ENCODE measurements around the gene ZNF579. TPM values are rescaled to one million over a fixed set of nuclear protein-coding genes. Genes with fewer than 3 reads are reported as not detected.

Gene ZNF579
- total and polyA plus RNA-seq, 2 of the 13 experiments (the other 11 are each of a cell fraction or from before 2014, with no cell fraction given) = 2.1 to 2.9 TPM

DNA sequence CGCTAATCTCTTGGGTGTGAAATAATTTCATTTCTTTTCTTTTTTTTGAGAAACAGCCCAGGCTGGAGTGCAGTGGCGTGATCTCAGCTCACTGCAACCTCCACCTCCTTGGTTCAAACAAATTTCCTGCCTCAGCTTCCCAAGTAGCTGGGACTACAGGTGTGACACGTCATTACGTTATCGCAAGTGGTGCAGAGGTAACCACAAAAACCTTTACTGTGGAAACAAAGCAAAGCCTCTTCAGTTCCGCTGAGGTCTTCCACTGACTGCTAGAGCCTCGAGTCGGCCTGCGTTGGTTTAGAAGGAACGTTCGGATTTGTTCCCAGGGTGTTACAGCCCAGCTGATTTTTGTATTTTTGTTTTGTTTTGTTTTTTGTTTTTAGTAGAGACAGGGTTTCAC lies 45.7 kb upstream of the ZNF579 start:
- ChIA-PET CTCF (ENCODE audit: low intra/inter-chr PET ratio, low total read pairs) (no interaction called here), POLR2A (interaction anchor here (1.3 to 1.4 kb wide), 2 partner anchors 12 to 28 kb away, joined by 4 to 6 read pairs; partner anchors contain the start of gene U2AF2)
- Histone ChIP-seq H3K36me3 (replicated peaks in 1 of 2; ENCODE audit: control insufficient read depth in 1 of 2, insufficient read depth in 2 of 2, low read length in 2 of 2) (0 out of 5 replicates have a peak, but pooled peaks cover 0 to under 1% of the 10 kb centered on the region in 2 experiments), H3K27me3 (ENCODE audit: control insufficient read depth in 1 of 2, insufficient read depth in 2 of 2, low read length in 2 of 2) (no peaks in the 10 kb centered on the region), H3K4me2 (ENCODE audit: low read depth, low read length) (no peak overlapping the region), H4K20me1 (ENCODE audit: insufficient read depth, low read length) (peaks cover 14% of the 10 kb centered on the region; the same call in 1 of the 2 replicates), H3K4me3 (replicated peaks in 1 of 3; ENCODE audit: insufficient read depth in 1 of 3, low read depth in 2 of 3, low read length in 3 of 3) (no peak overlapping the region), H3K9me3 (ENCODE audit: low read length) (no peaks in the 10 kb centered on the region), H3K4me1 (ENCODE audit: insufficient read depth, low read length) (peaks cover 27% of the 10 kb centered on the region), H2AFZ (ENCODE audit: low read length) (no peak overlapping the region), H3K27ac (ENCODE audit: extremely low read length, insufficient read depth, low read length) (no peak overlapping the region), H3K9ac (ENCODE audit: insufficient read depth, low read depth, low read length) (no peak overlapping the region), H3K79me2 (ENCODE audit: insufficient read depth, low read length) (peaks cover 4% of the 10 kb centered on the region)
- no peak for TF ChIP-seq NCOA5 (CRISPR knock-in tag; IDR thresholded peaks at IDR 0.05)
- no peak for TF ChIP-seq ZNF124 (CRISPR knock-in tag; IDR thresholded peaks at IDR 0.05)
- TF ChIP-seq JUN (CRISPR knock-in tag; IDR thresholded peaks at IDR 0.05) = no peak
- no peak for TF ChIP-seq ZSCAN9 (CRISPR knock-in tag; IDR thresholded peaks at IDR 0.05; ENCODE audit: borderline replicate concordance)
- TF ChIP-seq, protein P1, sequence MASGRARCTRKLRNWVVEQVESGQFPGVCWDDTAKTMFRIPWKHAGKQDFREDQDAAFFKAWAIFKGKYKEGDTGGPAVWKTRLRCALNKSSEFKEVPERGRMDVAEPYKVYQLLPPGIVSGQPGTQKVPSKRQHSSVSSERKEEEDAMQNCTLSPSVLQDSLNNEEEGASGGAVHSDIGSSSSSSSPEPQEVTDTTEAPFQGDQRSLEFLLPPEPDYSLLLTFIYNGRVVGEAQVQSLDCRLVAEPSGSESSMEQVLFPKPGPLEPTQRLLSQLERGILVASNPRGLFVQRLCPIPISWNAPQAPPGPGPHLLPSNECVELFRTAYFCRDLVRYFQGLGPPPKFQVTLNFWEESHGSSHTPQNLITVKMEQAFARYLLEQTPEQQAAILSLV (CRISPR knock-in tag; IDR thresholded peaks at IDR 0.05; ENCODE audit: borderline replicate concordance) = no peak
- no peak for TF ChIP-seq ZNF850 (CRISPR knock-in tag; conservative IDR thresholded peaks at IDR 0.05)
- TF ChIP-seq, protein P2, sequence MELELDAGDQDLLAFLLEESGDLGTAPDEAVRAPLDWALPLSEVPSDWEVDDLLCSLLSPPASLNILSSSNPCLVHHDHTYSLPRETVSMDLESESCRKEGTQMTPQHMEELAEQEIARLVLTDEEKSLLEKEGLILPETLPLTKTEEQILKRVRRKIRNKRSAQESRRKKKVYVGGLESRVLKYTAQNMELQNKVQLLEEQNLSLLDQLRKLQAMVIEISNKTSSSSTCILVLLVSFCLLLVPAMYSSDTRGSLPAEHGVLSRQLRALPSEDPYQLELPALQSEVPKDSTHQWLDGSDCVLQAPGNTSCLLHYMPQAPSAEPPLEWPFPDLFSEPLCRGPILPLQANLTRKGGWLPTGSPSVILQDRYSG (CRISPR knock-in tag; IDR thresholded peaks at IDR 0.05) = no peak
- no peak for TF ChIP-seq ISX (CRISPR knock-in tag; conservative IDR thresholded peaks at IDR 0.05)
- TF ChIP-seq MBNL3 (CRISPR knock-in tag; conservative IDR thresholded peaks at IDR 0.05) = no peak
- TF ChIP-seq, protein P3, sequence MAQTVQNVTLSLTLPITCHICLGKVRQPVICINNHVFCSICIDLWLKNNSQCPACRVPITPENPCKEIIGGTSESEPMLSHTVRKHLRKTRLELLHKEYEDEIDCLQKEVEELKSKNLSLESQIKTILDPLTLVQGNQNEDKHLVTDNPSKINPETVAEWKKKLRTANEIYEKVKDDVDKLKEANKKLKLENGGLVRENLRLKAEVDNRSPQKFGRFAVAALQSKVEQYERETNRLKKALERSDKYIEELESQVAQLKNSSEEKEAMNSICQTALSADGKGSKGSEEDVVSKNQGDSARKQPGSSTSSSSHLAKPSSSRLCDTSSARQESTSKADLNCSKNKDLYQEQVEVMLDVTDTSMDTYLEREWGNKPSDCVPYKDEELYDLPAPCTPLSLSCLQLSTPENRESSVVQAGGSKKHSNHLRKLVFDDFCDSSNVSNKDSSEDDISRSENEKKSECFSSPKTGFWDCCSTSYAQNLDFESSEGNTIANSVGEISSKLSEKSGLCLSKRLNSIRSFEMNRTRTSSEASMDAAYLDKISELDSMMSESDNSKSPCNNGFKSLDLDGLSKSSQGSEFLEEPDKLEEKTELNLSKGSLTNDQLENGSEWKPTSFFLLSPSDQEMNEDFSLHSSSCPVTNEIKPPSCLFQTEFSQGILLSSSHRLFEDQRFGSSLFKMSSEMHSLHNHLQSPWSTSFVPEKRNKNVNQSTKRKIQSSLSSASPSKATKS (CRISPR knock-in tag; IDR thresholded peaks at IDR 0.05) = no peak
- no peak for TF ChIP-seq NR2F6 (IDR thresholded peaks at IDR 0.05)
- TF ChIP-seq NR2F6 (CRISPR knock-in tag; IDR thresholded peaks at IDR 0.05) = no peak
- TF ChIP-seq ZZZ3 (CRISPR knock-in tag; IDR thresholded peaks at IDR 0.05; ENCODE audit: borderline replicate concordance) = no peak
- TF ChIP-seq, protein P4, sequence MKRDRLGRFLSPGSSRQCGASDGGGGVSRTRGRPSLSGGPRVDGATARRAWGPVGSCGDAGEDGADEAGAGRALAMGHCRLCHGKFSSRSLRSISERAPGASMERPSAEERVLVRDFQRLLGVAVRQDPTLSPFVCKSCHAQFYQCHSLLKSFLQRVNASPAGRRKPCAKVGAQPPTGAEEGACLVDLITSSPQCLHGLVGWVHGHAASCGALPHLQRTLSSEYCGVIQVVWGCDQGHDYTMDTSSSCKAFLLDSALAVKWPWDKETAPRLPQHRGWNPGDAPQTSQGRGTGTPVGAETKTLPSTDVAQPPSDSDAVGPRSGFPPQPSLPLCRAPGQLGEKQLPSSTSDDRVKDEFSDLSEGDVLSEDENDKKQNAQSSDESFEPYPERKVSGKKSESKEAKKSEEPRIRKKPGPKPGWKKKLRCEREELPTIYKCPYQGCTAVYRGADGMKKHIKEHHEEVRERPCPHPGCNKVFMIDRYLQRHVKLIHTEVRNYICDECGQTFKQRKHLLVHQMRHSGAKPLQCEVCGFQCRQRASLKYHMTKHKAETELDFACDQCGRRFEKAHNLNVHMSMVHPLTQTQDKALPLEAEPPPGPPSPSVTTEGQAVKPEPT (CRISPR knock-in tag; IDR thresholded peaks at IDR 0.05; ENCODE audit: low read depth) = no peak
- TF ChIP-seq, protein P5, sequence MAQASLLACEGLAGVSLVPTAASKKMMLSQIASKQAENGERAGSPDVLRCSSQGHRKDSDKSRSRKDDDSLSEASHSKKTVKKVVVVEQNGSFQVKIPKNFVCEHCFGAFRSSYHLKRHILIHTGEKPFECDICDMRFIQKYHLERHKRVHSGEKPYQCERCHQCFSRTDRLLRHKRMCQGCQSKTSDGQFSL (CRISPR knock-in tag; IDR thresholded peaks at IDR 0.05) = no peak
- TF ChIP-seq ZNF44 (CRISPR knock-in tag; IDR thresholded peaks at IDR 0.05) = no peak
- intact Hi-C loops (cut with micrococcal nuclease; ENCODE audit: unreplicated experiment) (no loop called here), in situ Hi-C loops (cut with HindIII; ENCODE audit: extremely low pct_ligation_motif_present, low pct_unique_long_range_greater_than_20kb) (no loop called here)
- no TSS peak for BruUV-seq (replicated peaks)
- DNase-seq (ENCODE audit: low spot score) (no peak), FAIRE-seq (no peak), ATAC-seq (no peak)
- 74% methylated on average over 11 of the region's 11 CpGs for WGBS (ENCODE audit: low lambda C conversion rate)
